ENCODE measurements around the gene RANBP3.
"Not testable (repeated sequence)": the region's sequence is repeated elsewhere in the genome, so short reads cannot be mapped to it uniquely, and the experiment has no call there.

The RANBP3 gene

GRCh38 chr19:6010107-6010506, 32.2 kb upstream of the RANBP3 start:
- Mint-ChIP-seq H3K27ac (no peak overlapping the region), H3K9me3 (no peaks in the 10 kb centered on the region), H3K27me3 (ENCODE audit: low read depth) (no peaks in the 10 kb centered on the region), H3K4me3 (no peak overlapping the region), H3K36me3 (ENCODE audit: low read depth) (peaks cover 9% of the 10 kb centered on the region), H3K4me1 (no peaks in the 10 kb centered on the region)
- TF ChIP-seq CTCF (IDR thresholded peaks at IDR 0.05; ENCODE audit: unreplicated experiment in 3 of 3), result no peak

GRCh38 chr19:6007866-6008265, 29.9 kb upstream of the RANBP3 start:
- Mint-ChIP-seq H3K9me3 (no peaks in the 10 kb centered on the region), H3K4me3 (no peak overlapping the region), H3K36me3 (ENCODE audit: low read depth) (peaks cover 12% of the 10 kb centered on the region), H3K27me3 (ENCODE audit: low read depth) (no peaks in the 10 kb centered on the region), H3K27ac (no peak overlapping the region), H3K4me1 (no peaks in the 10 kb centered on the region)
- no peak for TF ChIP-seq CTCF (IDR thresholded peaks at IDR 0.05; ENCODE audit: unreplicated experiment in 3 of 3)

GRCh38 chr19:6006896-6007295, 29.0 kb upstream of the RANBP3 start:
- no peaks in the 10 kb centered on the region for H3K9me3 Mint-ChIP-seq
- TF ChIP-seq CTCF (IDR thresholded peaks at IDR 0.05; ENCODE audit: unreplicated experiment in 3 of 3), result no peak
- H3K4me3 Mint-ChIP-seq, result no peak overlapping the region
- H3K27me3 Mint-ChIP-seq (ENCODE audit: low read depth), result no peaks in the 10 kb centered on the region
- H3K36me3 Mint-ChIP-seq (ENCODE audit: low read depth), result peaks cover 16% of the 10 kb centered on the region
- no peak overlapping the region for H3K27ac Mint-ChIP-seq
- no peaks in the 10 kb centered on the region for H3K4me1 Mint-ChIP-seq

- H3K27ac Mint-ChIP-seq; H3K9me3 Mint-ChIP-seq; H3K4me1 Mint-ChIP-seq; H3K27me3 Mint-ChIP-seq (ENCODE audit: low read depth); H3K4me3 Mint-ChIP-seq: not testable (repeated sequence)
- peaks cover 18% of the 10 kb centered on the region for H3K36me3 Mint-ChIP-seq (ENCODE audit: low read depth)
These were observed 28.1 kb upstream of the RANBP3 start for GRCh38 chr19:6006070-6006446.

GRCh38 chr19:6005321-6006069, 27.6 kb upstream of the RANBP3 start:
- Mint-ChIP-seq H3K36me3 (ENCODE audit: low read depth) (peaks cover 23% of the 10 kb centered on the region), H3K27ac (no peak overlapping the region), H3K4me3 (no peak overlapping the region), H3K27me3 (ENCODE audit: low read depth) (no peaks in the 10 kb centered on the region), H3K9me3 (no peaks in the 10 kb centered on the region), H3K4me1 (no peaks in the 10 kb centered on the region)
- TF ChIP-seq CTCF (IDR thresholded peaks at IDR 0.05; ENCODE audit: unreplicated experiment in 3 of 3), result no peak

- H3K4me3 Mint-ChIP-seq, result no peak overlapping the region
- H3K9me3 Mint-ChIP-seq, result peaks cover 3% of the 10 kb centered on the region
- H3K4me1 Mint-ChIP-seq, result no peaks in the 10 kb centered on the region
- peaks cover 32% of the 10 kb centered on the region for H3K36me3 Mint-ChIP-seq (ENCODE audit: low read depth)
- no peak for TF ChIP-seq CTCF (IDR thresholded peaks at IDR 0.05; ENCODE audit: unreplicated experiment in 3 of 3)
- H3K27ac Mint-ChIP-seq, result no peak overlapping the region
- no peaks in the 10 kb centered on the region for H3K27me3 Mint-ChIP-seq (ENCODE audit: low read depth)
These were observed 26.0 kb upstream of the RANBP3 start for GRCh38 chr19:6003976-6004375.

Data from nephron (organoid).